ENCODE measurements around the gene DOCK2.
"Not testable (repeated sequence)": the region's sequence is repeated elsewhere in the genome, so short reads cannot be mapped to it uniquely, and the experiment has no call there.

The DOCK2 gene

GRCh38 chr5:169746147-169746694, 109.1 kb downstream of the DOCK2 start:
- TF ChIP-seq, protein P1, sequence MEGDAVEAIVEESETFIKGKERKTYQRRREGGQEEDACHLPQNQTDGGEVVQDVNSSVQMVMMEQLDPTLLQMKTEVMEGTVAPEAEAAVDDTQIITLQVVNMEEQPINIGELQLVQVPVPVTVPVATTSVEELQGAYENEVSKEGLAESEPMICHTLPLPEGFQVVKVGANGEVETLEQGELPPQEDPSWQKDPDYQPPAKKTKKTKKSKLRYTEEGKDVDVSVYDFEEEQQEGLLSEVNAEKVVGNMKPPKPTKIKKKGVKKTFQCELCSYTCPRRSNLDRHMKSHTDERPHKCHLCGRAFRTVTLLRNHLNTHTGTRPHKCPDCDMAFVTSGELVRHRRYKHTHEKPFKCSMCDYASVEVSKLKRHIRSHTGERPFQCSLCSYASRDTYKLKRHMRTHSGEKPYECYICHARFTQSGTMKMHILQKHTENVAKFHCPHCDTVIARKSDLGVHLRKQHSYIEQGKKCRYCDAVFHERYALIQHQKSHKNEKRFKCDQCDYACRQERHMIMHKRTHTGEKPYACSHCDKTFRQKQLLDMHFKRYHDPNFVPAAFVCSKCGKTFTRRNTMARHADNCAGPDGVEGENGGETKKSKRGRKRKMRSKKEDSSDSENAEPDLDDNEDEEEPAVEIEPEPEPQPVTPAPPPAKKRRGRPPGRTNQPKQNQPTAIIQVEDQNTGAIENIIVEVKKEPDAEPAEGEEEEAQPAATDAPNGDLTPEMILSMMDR (conservative IDR thresholded peaks at IDR 0.05), result no peak
- TF ChIP-seq ZFX (IDR thresholded peaks at IDR 0.05), result no peak
- H3K27ac ChIP-seq, result no peak overlapping the region

DNA sequence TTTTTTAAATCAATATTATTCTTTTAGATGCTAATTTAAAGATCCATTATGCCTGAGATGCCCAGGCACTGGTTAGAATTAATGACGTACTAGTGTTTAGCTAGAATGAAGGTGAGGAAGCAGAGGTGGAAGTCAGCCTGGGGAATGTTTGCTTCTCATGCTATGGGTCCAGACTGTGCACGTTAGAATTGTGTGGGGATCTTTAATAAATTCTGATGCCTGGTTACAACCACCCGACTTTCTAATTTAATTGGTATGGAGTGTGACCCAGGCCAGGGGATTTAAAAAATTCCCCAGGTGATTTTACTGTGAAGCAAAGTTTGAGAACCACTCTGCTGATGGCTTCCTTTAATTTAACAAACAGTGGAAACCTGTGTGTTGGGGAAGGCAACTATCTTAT, 111.1 kb downstream of the DOCK2 start:
- no peak overlapping the region for H3K27ac ChIP-seq
- TF ChIP-seq ZFX (IDR thresholded peaks at IDR 0.05), result no peak
- TF ChIP-seq, protein P1 (conservative IDR thresholded peaks at IDR 0.05), result no peak

GRCh38 chr5:169749295-169749694, 112.2 kb downstream of the DOCK2 start:
- no peak for TF ChIP-seq ZFX (IDR thresholded peaks at IDR 0.05)
- TF ChIP-seq, protein P1 (conservative IDR thresholded peaks at IDR 0.05), result no peak
- no peak overlapping the region for H3K27ac ChIP-seq

DNA sequence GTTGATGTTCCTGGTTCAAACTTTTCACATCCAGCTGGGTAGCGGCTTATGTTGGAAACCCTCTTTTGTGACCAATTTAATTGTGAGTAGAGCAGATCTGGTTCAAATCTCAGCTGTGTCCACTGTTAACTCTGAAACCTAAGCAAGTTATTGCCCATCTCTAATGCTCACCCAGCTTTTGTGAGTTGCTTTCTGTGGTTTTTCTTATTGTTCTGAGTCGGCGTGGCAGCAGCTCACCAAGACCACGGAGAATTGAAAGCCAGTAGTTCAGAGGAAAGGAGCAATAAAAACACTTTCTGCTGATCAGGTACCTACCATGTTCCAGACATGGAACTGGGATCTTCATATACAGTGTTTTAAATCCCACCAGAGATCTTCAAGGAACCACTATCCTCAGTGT, 114.4 kb downstream of the DOCK2 start:
- TF ChIP-seq, protein P1 (conservative IDR thresholded peaks at IDR 0.05), result no peak
- no peak for TF ChIP-seq ZFX (IDR thresholded peaks at IDR 0.05)
- no peak overlapping the region for H3K27ac ChIP-seq

DNA sequence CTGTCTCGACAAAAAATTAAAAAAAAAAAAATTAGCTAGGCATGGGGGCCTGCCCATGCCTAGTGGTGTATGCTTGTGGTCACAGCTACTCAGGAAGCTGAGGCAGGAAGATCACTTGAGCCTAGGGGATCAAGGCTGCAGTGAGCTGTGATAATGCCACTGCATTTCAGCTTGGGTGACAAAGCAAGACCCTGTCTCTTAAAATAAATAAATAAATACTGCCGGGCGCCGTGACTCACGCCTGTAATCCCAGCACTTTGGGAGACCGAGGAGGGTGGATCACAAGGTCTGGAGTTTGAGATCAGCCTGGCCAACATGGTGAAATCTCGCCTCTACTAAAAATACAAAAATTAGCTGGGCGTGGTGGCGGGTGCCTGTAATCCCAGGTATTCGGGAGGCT, 115.5 kb downstream of the DOCK2 start:
- not testable (repeated sequence) for H3K27ac ChIP-seq

GRCh38 chr5:169753795-169754194, 116.7 kb downstream of the DOCK2 start:
- TF ChIP-seq, protein P1 (conservative IDR thresholded peaks at IDR 0.05), result no peak
- TF ChIP-seq ZFX (IDR thresholded peaks at IDR 0.05), result no peak
- H3K27ac ChIP-seq, result no peak overlapping the region

- TF ChIP-seq, protein P1 (conservative IDR thresholded peaks at IDR 0.05), result no peak
- no peak for TF ChIP-seq ZFX (IDR thresholded peaks at IDR 0.05)
- H3K27ac ChIP-seq, result no peak overlapping the region
Observed at GRCh38 chr5:169754737-169755136, 117.7 kb downstream of the DOCK2 start.

DNA sequence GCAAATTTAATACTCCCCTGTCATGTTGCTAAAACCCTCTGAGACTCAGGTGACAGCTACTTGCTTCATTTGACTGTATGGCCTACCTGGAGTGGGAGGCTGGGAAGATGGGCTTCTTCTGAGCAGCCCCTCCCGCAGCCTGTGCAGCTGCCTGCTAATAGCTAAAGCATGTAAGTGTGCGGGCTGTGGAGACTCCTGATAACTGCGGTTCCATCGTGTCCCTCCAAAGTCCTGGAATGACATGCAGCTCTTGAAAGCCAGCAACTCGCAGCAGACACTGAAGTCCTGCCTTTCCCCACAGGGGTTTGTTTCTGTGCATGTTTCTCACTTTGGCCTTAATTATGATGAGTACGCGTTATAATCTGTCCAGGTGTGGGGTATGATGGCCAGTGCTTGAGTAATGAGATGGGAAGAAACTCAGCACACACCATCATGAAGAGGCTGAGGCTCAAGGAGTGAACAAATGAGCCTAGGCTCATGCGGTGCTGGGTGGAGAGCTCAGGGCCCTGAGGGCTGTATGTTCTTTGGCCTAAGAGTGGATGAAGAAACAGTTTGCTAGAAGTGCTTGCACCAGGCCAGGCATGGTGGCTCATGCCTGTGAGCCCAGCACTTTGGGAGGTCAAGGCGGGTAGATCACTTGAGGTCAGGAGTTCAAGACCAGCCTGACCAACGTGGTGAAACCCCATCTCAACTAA, 119.1 kb downstream of the DOCK2 start:
- H3K27ac ChIP-seq, result no peak overlapping the region
- TF ChIP-seq, protein P1 (conservative IDR thresholded peaks at IDR 0.05), result no peak
- TF ChIP-seq ZFX (IDR thresholded peaks at IDR 0.05), result no peak
